Stomach (tissue), 4 donors: Measurements from ENCODE around the gene AKIP1.

Source experiments
- EP300 ChIP-seq: sonication (generic); formaldehyde crosslinking; IDR thresholded peaks from one replicate; pipeline ENCODE4 v1.6.1; 2017; ENCODE audit warnings: antibody characterized with exemption
- POLR2AphosphoS5 ChIP-seq, 3 donors: sonication (generic); formaldehyde crosslinking; IDR thresholded peaks; one replicate each; pipeline ENCODE4 v1.6.1; 2016; ENCODE audit warnings: antibody characterized with exemption in 3 of 3
- TF ChIP-seq, protein P1 (sequence below), 7 experiments: fragments of 450-650 bp in 4 of 7; fragments of 200-600 bp in 3 of 7; sonication (generic) in 3 of 7; IDR thresholded peaks; one replicate each; pipeline ENCODE4 v1.5.1; 2016 to 2019; ENCODE audit warnings: antibody characterized with exemption in 7 of 7, control low read depth in 2 of 7, mild to moderate bottlenecking in 1 of 7

DNA sequence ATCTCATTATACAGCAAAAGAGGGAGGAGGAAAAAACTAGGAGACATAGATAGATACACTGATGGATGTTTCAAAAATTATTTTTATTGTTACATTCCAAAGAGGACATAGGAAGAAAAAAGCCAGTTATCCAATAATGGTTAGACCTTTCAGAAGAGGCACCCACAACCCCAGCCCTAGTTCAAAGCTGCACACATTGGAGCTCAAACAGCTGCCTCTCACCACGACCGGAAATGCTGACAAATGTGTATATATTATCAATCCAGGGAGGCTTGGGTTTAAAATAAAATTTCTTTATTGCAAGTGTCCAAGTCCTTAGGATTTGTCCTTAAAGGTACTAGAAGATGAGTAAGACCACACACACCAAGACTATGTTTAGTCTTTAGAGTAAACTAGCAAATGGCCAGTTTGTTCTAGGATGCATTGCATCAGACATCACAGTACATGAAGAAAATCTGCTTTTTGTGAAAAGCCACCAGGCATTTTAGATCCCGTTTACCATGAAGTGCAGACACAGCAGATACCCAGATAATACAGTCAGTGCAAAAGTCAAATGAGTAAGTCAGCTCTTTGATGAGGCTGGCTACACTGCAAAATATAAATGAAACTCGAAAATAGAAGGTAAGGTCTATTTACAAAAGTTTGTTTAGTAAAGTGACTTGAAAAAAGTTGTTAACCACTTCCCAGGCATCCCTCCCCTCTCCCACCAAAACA, 36.4 kb downstream of the AKIP1 start:
- TF ChIP-seq, protein P1, sequence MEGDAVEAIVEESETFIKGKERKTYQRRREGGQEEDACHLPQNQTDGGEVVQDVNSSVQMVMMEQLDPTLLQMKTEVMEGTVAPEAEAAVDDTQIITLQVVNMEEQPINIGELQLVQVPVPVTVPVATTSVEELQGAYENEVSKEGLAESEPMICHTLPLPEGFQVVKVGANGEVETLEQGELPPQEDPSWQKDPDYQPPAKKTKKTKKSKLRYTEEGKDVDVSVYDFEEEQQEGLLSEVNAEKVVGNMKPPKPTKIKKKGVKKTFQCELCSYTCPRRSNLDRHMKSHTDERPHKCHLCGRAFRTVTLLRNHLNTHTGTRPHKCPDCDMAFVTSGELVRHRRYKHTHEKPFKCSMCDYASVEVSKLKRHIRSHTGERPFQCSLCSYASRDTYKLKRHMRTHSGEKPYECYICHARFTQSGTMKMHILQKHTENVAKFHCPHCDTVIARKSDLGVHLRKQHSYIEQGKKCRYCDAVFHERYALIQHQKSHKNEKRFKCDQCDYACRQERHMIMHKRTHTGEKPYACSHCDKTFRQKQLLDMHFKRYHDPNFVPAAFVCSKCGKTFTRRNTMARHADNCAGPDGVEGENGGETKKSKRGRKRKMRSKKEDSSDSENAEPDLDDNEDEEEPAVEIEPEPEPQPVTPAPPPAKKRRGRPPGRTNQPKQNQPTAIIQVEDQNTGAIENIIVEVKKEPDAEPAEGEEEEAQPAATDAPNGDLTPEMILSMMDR (IDR thresholded peaks at IDR 0.05), result no peak
- TF ChIP-seq EP300 (no peak), POLR2AphosphoS5 (IDR thresholded peaks at IDR 0.05) (no peak)
